ENCODE data around the gene TNNT2.

TNNT2 gene

GRCh38 chr1:201377611-201378092, at the start of gene TNNT2:
TNNT2 (minus strand) TSS chr1:201377680; CDS start chr1:201373254, 4,426 bp downstream.
- no peaks in the 10 kb centered on the region for H3K36me3 ChIP-seq (replicated peaks; ENCODE audit: insufficient read depth, low read length)
- peaks cover 47% of the 10 kb centered on the region for H3K27me3 ChIP-seq (replicated peaks; ENCODE audit: insufficient read depth, low read length)
- H3K79me2 ChIP-seq (ENCODE audit: low read length): no peaks in the 10 kb centered on the region
- no peak within 1 kb of the TSS for H3K27ac ChIP-seq (ENCODE audit: low read length)
- TF ChIP-seq EZH2phosphoT487 (IDR thresholded peaks at IDR 0.05; ENCODE audit: low read length) (no peak), CTCF (IDR thresholded peaks at IDR 0.05; ENCODE audit: low read length) (no peak), EZH2 (optimal IDR thresholded peaks at IDR 0.05; ENCODE audit: low read depth, low read length) (no peak)
- no peaks in the 10 kb centered on the region for H3K9me2 ChIP-seq (replicated peaks; ENCODE audit: insufficient read depth, low read length)
- no peak within 1 kb of the TSS for H3K4me3 ChIP-seq (ENCODE audit: low read length)
- H3K9ac ChIP-seq (ENCODE audit: low read length): no peak within 1 kb of the TSS
- H2AFZ ChIP-seq (ENCODE audit: low read length): no peak within 1 kb of the TSS
- no peak within 1 kb of the TSS for H3K4me2 ChIP-seq (ENCODE audit: low read depth, low read length)
- H4K20me1 ChIP-seq (ENCODE audit: insufficient read depth, low read length): no peaks in the 10 kb centered on the region
- no peaks in the 10 kb centered on the region for H3K9me3 ChIP-seq (replicated peaks; ENCODE audit: insufficient read depth, low read length)
- no peaks in the 10 kb centered on the region for H3K4me1 ChIP-seq (ENCODE audit: low read length)
- DNase-seq: no peak
- H3F3A ChIP-seq (ENCODE audit: insufficient read depth, low read length): no peaks in the 10 kb centered on the region

- Histone ChIP-seq H2AFZ (ENCODE audit: low read length) (no peak overlapping the region), H3K27me3 (replicated peaks; ENCODE audit: insufficient read depth, low read length) (no peaks in the 10 kb centered on the region), H3K27ac (ENCODE audit: low read length) (no peak overlapping the region), H3K9ac (ENCODE audit: low read length) (no peak overlapping the region), H3K4me2 (ENCODE audit: low read depth, low read length) (no peak overlapping the region), H3K4me1 (ENCODE audit: low read length) (no peaks in the 10 kb centered on the region), H3K4me3 (ENCODE audit: low read length) (no peak overlapping the region), H3K9me2 (replicated peaks; ENCODE audit: insufficient read depth, low read length) (no peaks in the 10 kb centered on the region), H3F3A (ENCODE audit: insufficient read depth, low read length) (no peaks in the 10 kb centered on the region), H3K9me3 (replicated peaks; ENCODE audit: insufficient read depth, low read length) (no peaks in the 10 kb centered on the region), H3K36me3 (replicated peaks; ENCODE audit: insufficient read depth, low read length) (no peaks in the 10 kb centered on the region), H4K20me1 (ENCODE audit: insufficient read depth, low read length) (no peaks in the 10 kb centered on the region), H3K79me2 (ENCODE audit: low read length) (no peaks in the 10 kb centered on the region)
- TF ChIP-seq EZH2 (optimal IDR thresholded peaks at IDR 0.05; ENCODE audit: low read depth, low read length): no peak
- no peak for TF ChIP-seq CTCF (IDR thresholded peaks at IDR 0.05; ENCODE audit: low read length)
- TF ChIP-seq EZH2phosphoT487 (IDR thresholded peaks at IDR 0.05; ENCODE audit: low read length): no peak
- no peak for DNase-seq
Observed at GRCh38 chr1:201426479-201427310, 49.2 kb upstream of the TNNT2 start.

GRCh38 chr1:201424146-201424545, 46.7 kb upstream of the TNNT2 start:
- Histone ChIP-seq H3K27me3 (replicated peaks; ENCODE audit: insufficient read depth, low read length) (peaks cover 14% of the 10 kb centered on the region), H3K79me2 (ENCODE audit: low read length) (no peaks in the 10 kb centered on the region), H3F3A (ENCODE audit: insufficient read depth, low read length) (no peaks in the 10 kb centered on the region), H3K4me3 (ENCODE audit: low read length) (no peak overlapping the region), H3K9me2 (replicated peaks; ENCODE audit: insufficient read depth, low read length) (no peaks in the 10 kb centered on the region), H3K4me2 (ENCODE audit: low read depth, low read length) (no peak overlapping the region), H3K27ac (ENCODE audit: low read length) (no peak overlapping the region), H4K20me1 (ENCODE audit: insufficient read depth, low read length) (no peaks in the 10 kb centered on the region), H3K9ac (ENCODE audit: low read length) (no peak overlapping the region), H3K36me3 (replicated peaks; ENCODE audit: insufficient read depth, low read length) (no peaks in the 10 kb centered on the region), H2AFZ (ENCODE audit: low read length) (no peak overlapping the region), H3K4me1 (ENCODE audit: low read length) (no peaks in the 10 kb centered on the region), H3K9me3 (replicated peaks; ENCODE audit: insufficient read depth, low read length) (no peaks in the 10 kb centered on the region)
- TF ChIP-seq EZH2 (optimal IDR thresholded peaks at IDR 0.05; ENCODE audit: low read depth, low read length) (no peak), CTCF (IDR thresholded peaks at IDR 0.05; ENCODE audit: low read length) (no peak), EZH2phosphoT487 (IDR thresholded peaks at IDR 0.05; ENCODE audit: low read length) (no peak)
- no peak for DNase-seq
